SK-N-MC (cell line): ENCODE data around the gene FOXA1.

Source experiments
- EZH2 ChIP-seq: fragments of 200-600 bp; sonication (generic); IDR thresholded peaks from one replicate; pipeline ENCODE4 v1.6.1; 2017; ENCODE audit warnings: antibody characterized with exemption
- FOXP2 ChIP-seq: optimal IDR thresholded peaks from 2 replicates; pipeline ENCODE3; 2011; ENCODE audit warnings: mild to moderate bottlenecking, moderate library complexity; ENCODE audit not compliant: insufficient read depth; ENCODE audit errors: extremely low read length, control extremely low read depth
- POLR2AphosphoS5 ChIP-seq: IDR thresholded peaks from 2 replicates; pipeline ENCODE4 v1.6.1; 2012; ENCODE audit warnings: mild to moderate bottlenecking, low read depth, low read length, borderline replicate concordance

DNA sequence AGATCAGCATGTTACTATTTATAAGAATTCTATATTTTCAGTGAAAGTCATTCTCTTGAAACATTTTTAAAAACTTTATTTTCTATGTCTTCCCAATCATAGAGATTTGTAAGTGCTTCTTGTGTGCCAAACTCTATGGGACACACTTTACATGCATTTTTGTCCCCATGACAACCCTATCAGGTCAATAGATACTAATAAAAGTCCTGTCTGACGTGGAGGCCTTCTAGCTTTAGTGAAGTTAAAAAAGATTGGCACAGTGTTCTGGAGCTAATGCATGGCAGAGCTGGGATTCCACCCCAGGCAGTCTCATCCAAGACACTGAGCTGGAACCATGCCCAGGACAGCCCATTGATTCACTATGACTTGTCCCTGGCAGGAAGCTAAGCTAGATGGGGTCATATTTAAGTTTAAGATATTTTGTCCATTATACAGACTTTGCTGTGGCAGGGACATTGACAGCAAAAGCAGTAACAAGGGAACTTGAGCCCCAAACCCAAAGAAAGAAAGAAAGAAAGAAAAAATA, 28.4 kb upstream of the FOXA1 start:
- TF ChIP-seq EZH2: no peak
- TF ChIP-seq POLR2AphosphoS5: no peak
- TF ChIP-seq FOXP2: no peak
